ENCODE measurements around the gene SCN4A. TPM values are rescaled to one million over a fixed set of nuclear protein-coding genes. Genes with fewer than 3 reads are reported as not detected.
A peak's percentile ranks its signal among the peaks of the same experiment; 100 is the strongest.

SCN4A gene
- total and polyA plus RNA-seq, 2 of the 13 experiments (the other 11 are each of a cell fraction or from before 2014, with no cell fraction given), result 0.02 to 0.03 TPM

- TF ChIP-seq, protein P1, sequence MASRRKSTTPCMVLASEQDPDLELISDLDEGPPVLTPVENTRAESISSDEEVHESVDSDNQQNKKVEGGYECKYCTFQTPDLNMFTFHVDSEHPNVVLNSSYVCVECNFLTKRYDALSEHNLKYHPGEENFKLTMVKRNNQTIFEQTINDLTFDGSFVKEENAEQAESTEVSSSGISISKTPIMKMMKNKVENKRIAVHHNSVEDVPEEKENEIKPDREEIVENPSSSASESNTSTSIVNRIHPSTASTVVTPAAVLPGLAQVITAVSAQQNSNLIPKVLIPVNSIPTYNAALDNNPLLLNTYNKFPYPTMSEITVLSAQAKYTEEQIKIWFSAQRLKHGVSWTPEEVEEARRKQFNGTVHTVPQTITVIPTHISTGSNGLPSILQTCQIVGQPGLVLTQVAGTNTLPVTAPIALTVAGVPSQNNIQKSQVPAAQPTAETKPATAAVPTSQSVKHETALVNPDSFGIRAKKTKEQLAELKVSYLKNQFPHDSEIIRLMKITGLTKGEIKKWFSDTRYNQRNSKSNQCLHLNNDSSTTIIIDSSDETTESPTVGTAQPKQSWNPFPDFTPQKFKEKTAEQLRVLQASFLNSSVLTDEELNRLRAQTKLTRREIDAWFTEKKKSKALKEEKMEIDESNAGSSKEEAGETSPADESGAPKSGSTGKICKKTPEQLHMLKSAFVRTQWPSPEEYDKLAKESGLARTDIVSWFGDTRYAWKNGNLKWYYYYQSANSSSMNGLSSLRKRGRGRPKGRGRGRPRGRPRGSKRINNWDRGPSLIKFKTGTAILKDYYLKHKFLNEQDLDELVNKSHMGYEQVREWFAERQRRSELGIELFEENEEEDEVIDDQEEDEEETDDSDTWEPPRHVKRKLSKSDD (CRISPR knock-in tag; IDR thresholded peaks at IDR 0.05; ENCODE audit: low read depth), result no peak
- TF ChIP-seq MEIS1 (CRISPR knock-in tag; IDR thresholded peaks at IDR 0.05; ENCODE audit: borderline replicate concordance), result peak; percentile 51; the same call in 1 of the 2 replicates
- TF ChIP-seq ZNF841 (CRISPR knock-in tag; IDR thresholded peaks at IDR 0.05; ENCODE audit: borderline replicate concordance), result no peak
- no peak for TF ChIP-seq PHF21A (CRISPR knock-in tag; IDR thresholded peaks at IDR 0.05)
- peak; percentile 40; the same call in 1 of the 2 replicates for TF ChIP-seq ZNF230 (CRISPR knock-in tag; IDR thresholded peaks at IDR 0.05)
- TF ChIP-seq, protein P2, sequence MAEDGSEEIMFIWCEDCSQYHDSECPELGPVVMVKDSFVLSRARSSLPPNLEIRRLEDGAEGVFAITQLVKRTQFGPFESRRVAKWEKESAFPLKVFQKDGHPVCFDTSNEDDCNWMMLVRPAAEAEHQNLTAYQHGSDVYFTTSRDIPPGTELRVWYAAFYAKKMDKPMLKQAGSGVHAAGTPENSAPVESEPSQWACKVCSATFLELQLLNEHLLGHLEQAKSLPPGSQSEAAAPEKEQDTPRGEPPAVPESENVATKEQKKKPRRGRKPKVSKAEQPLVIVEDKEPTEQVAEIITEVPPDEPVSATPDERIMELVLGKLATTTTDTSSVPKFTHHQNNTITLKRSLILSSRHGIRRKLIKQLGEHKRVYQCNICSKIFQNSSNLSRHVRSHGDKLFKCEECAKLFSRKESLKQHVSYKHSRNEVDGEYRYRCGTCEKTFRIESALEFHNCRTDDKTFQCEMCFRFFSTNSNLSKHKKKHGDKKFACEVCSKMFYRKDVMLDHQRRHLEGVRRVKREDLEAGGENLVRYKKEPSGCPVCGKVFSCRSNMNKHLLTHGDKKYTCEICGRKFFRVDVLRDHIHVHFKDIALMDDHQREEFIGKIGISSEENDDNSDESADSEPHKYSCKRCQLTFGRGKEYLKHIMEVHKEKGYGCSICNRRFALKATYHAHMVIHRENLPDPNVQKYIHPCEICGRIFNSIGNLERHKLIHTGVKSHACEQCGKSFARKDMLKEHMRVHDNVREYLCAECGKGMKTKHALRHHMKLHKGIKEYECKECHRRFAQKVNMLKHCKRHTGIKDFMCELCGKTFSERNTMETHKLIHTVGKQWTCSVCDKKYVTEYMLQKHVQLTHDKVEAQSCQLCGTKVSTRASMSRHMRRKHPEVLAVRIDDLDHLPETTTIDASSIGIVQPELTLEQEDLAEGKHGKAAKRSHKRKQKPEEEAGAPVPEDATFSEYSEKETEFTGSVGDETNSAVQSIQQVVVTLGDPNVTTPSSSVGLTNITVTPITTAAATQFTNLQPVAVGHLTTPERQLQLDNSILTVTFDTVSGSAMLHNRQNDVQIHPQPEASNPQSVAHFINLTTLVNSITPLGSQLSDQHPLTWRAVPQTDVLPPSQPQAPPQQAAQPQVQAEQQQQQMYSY (CRISPR knock-in tag; IDR thresholded peaks at IDR 0.05), result no peak
- TF ChIP-seq HNRNPUL1 (IDR thresholded peaks at IDR 0.05; ENCODE audit: low read depth, low read length), result no peak
- TF ChIP-seq ARHGAP35 (CRISPR knock-in tag; IDR thresholded peaks at IDR 0.05; ENCODE audit: borderline replicate concordance), result no peak
- TF ChIP-seq MAX (IDR thresholded peaks at IDR 0.05), result no peak
- TF ChIP-seq ZNF430 (CRISPR knock-in tag; IDR thresholded peaks at IDR 0.05), result peak; percentile 68; the same call in 1 of the 2 replicates
- TF ChIP-seq ATM (IDR thresholded peaks at IDR 0.05; ENCODE audit: borderline replicate concordance), result no peak
- TF ChIP-seq USF2 (IDR thresholded peaks at IDR 0.05; ENCODE audit: low read depth, low read length), result no peak
- TF ChIP-seq USF2 (CRISPR knock-in tag; IDR thresholded peaks at IDR 0.05; ENCODE audit: borderline replicate concordance), result no peak
- TF ChIP-seq SP2 (CRISPR knock-in tag; IDR thresholded peaks at IDR 0.05), result 0 out of 2 replicates have a peak, but pooled peaks have one; percentile 25
- TF ChIP-seq MBNL3 (CRISPR knock-in tag; conservative IDR thresholded peaks at IDR 0.05), result no peak
- peak; percentile 29 for TF ChIP-seq HNRNPLL (IDR thresholded peaks at IDR 0.05; ENCODE audit: low read depth, low read length, poor library complexity, severe bottlenecking)
- no peak for TF ChIP-seq ATF1 (CRISPR knock-in tag; IDR thresholded peaks at IDR 0.05)
- TF ChIP-seq, protein P3, sequence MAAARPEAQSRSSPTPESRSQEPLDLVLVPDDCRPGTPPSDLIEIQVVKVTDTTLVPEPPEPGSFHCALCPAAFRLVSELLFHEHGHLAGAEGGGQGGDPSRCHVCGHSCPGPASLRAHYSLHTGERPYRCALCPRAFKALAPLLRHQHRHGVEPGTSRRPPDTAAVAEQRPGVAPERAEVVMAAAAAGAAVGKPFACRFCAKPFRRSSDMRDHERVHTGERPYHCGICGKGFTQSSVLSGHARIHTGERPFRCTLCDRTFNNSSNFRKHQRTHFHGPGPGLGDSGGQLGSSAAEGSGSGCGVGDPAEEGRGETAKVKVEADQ (CRISPR knock-in tag; IDR thresholded peaks at IDR 0.05; ENCODE audit: borderline replicate concordance), result no peak
- TF ChIP-seq BRCA1 (CRISPR knock-in tag; IDR thresholded peaks at IDR 0.05), result no peak
Observed at GRCh38 chr17:63946440-63947363, 26.0 kb downstream of the SCN4A start (continued).

Data from HepG2 (cell line).